Esophagus mucosa (tissue), 1 donor: Measurements from ENCODE around the gene FAM76B. TPM values are rescaled to one million over a fixed set of nuclear protein-coding genes. Genes with fewer than 3 reads are reported as not detected.

Experiments used
- ATAC-seq: fragments of 200-7000 bp; cut with Tn5 transposase; one replicate; pipeline ENCODE4 v1.9.1; 2020
- total RNA-seq: library from RNA; stranded (reverse); gene quantifications from one replicate; pipeline ENCODE4 v1.2.4, GENCODE V29; 2023
- donor health status: DM: yes; HTN: yes; CAD: no.

The FAM76B gene
- total RNA-seq, 1 donor from 2014 or later, result 13.6 TPM

DNA sequence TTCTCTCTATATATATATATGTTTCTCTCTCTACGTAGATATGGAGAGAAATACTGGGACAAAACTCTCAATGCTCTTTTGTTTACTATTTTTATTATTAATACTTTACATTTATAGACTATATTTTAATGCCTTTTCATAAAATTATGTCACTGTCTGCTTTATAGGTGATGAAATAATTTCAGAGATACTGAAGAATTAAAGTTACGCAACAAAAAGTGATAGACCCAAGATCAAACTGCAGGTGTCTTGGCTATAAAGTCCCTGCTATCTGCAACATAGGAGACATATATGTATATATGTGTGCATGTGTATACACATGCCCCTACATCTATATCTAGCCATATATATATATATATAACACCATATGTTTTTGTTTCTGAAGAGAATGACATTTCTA lies 60.8 kb downstream of the FAM76B start:
- ATAC-seq, result no peak

DNA sequence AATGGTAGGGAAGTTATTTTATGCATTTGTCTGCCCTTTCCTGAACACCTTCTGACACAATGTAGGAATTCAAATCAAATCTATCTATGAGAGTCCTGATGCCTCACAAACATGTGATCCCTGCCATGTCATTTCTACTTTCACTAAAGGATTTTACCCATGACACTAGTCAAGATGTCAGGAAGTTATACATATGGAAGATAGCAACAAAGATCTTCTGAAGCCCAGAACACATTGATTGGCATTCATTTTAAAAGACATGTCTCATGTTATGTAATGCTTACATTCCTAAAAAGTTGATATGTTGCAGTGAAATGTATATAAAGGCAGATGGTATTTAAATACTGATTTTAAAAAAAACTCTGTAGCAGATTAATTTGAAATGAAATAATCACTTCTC lies 61.5 kb downstream of the FAM76B start:
- ATAC-seq, result no peak

DNA sequence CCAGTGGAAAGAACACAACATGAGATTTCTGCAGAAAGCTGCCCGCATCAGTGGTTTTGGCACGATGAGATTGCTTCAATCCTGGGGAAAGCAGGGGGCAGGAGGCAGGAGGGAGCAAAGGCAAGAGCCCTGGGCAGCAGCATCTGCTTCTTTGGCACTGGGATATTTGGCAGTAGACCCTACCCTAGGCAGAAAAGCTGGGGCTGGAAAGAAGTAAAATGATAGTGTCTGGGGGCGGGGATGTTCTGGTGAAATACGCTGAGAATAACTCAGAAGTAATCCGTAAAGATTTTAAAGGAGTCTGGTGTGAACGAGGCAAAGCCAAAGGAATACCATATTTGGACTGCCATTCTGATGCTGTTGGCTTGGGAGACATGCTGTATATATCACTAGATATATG lies 62.0 kb downstream of the FAM76B start:
- ATAC-seq, result no peak

DNA sequence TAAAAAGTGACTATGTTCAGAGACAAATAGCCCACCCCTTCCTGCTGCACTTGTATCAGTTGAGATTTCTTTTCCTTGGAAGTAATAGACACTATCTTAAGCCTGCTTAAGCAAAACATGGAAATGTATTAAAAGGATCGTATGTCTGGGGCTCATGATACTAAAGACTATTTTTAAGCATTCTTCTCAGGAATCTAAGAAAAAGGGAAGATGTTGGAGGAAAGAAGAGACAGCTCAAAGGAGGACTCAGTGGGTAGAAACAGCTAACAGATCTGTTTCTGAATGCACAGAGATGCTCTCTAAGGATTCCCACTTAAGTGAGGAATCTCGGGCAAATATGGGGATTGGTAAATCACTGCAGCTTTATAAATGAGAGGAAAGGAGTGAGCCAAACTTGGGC lies 62.5 kb downstream of the FAM76B start:
- ATAC-seq, result no peak

DNA sequence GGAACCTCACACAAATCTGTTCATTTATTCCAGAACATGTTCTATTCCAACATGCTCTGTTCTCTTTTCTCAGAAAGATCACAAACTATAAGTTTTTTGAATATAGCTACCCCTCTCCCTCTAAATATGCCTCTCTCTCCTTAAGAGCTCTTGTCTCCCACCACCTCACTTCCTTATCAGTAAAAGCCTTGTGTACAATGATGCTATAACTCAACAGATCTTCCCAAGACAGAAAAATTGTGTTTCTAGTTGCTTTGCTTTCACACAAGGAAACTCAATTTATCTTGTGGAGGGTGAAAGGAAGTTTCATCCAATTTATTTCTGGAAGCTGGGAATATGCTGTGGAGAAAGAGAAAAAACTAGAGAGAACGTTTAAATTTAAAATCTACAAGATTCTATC lies 64.4 kb downstream of the FAM76B start:
- no peak for ATAC-seq

DNA sequence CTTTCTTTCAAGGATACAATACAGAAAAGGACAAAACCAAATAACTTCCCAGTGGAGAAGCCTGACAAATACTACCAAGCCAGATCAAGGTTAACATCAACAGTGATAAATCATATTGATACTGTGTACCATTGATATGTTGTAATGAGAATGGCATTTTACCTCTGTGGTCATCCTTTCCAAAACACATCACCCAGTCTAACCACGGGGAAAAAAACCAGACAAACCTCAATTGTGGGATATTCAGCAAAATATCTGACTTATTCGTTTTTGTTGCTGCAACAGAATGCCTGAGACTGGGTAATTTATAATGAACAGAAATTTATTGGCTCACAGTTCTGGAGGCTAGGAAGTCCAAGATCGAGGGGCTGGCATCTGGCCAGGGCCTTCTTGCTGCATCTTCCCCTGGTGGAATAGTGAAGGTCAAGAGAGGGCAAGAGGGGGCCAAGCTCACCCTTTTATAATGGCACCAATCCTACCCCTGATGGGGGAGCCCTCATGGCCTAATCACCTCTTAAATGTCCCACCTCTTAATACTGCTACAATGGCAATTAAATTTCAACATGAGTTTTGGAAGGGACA lies 66.1 kb downstream of the FAM76B start:
- no peak for ATAC-seq

DNA sequence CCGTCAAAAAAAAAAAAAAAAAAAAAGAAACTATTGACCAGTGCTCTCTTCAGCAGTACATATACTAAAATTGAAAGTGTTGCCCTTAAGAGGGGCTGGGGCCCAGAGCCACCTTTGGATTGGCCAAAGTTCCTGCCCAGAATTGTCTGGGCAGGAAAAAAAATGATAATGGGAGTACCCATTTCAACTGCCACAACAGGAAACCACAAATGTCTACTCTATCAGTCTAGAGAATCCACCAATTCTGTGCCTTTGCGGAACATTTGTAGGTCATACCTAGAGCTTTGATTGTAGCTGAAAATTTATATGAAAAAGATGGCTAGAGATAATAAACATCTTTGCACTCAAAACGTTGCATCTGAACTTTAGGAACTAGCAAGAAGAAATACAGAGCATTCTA lies 69.4 kb downstream of the FAM76B start:
- no peak for ATAC-seq

Other genes with a start within 250 kb of the FAM76B start
- 26.9 TPM for gene CEP57, start 716 bp upstream of the FAM76B start, total RNA-seq
- 20.8 TPM for gene MTMR2, start 134.3 kb upstream of the FAM76B start, total RNA-seq